Gastrocnemius medialis (tissue), 4 donors: ENCODE data around the gene ORMDL2. TPM values are rescaled to one million over a fixed set of nuclear protein-coding genes. Genes with fewer than 3 reads are reported as not detected.
"Not testable (repeated sequence)": the region's sequence is repeated elsewhere in the genome, so short reads cannot be mapped to it uniquely, and the experiment has no call there.

Source experiments
- ATAC-seq, 2 donors: fragments of 150-250 bp; one replicate each; pipeline ENCODE4 v1.9.1; 2016
- DNase-seq, 2 donors: peaks; one replicate each; pipeline ENCODE4 v3.0.0-alpha.2; 2019
- H3K27ac ChIP-seq, 4 donors: fragments of 200-600 bp; sonication (generic); 1 replicate in 1 of 4; 2 replicates in 3 of 4; pipeline ENCODE4 v1.5.1; 2016 to 2018; ENCODE audit warnings: mild to moderate bottlenecking in 2 of 4, moderate library complexity in 1 of 4
- H3K27me3 ChIP-seq, 3 donors: fragments of 200-600 bp; sonication (generic) in 2 of 3; 1 replicate in 1 of 3; 2 replicates in 2 of 3; pipeline versions ENCODE4 v1.5.1 to v1.6.0; 2016 to 2019; ENCODE audit warnings: mild to moderate bottlenecking in 1 of 3, moderate library complexity in 1 of 3
- H3K36me3 ChIP-seq, 2 donors: fragments of 200-600 bp; sonication (generic) in 1 of 2; one replicate each; pipeline ENCODE4 v1.5.1; 2017 to 2018
- H3K4me1 ChIP-seq, 2 donors: fragments of 200-600 bp; sonication (generic) in 1 of 2; one replicate each; pipeline ENCODE4 v1.5.1; 2016 to 2017; ENCODE audit warnings: mild to moderate bottlenecking in 2 of 2
- H3K4me3 ChIP-seq, 4 donors: fragments of 200-600 bp; sonication (generic) in 3 of 4; 1 replicate in 1 of 4; 2 replicates in 3 of 4; pipeline ENCODE4 v1.5.1; 2016 to 2019; ENCODE audit warnings: mild to moderate bottlenecking in 2 of 4
- H3K9me3 ChIP-seq, 3 donors: fragments of 200-600 bp; sonication (generic) in 2 of 3; 1 replicate in 1 of 3; 2 replicates in 2 of 3; pipeline ENCODE4 v1.5.1; 2016 to 2019
- POLR2A ChIP-seq, 2 donors: fragments of 450-650 bp; IDR thresholded peaks; one replicate each; pipeline ENCODE4 v1.6.1; 2017; ENCODE audit warnings: antibody characterized with exemption in 2 of 2, mild to moderate bottlenecking in 2 of 2, moderate library complexity in 2 of 2
- in situ Hi-C, 4 donors: fragments of 200-750 bp; cut with MboI; loops; one replicate each; pipeline versions ENCODE4 v1.15.0 to v1.8.0; 2017; ENCODE audit warnings: low sequenced_read_pairs in 4 of 4
- intact Hi-C: fragments of 100-400 bp; cut with DNase I; formaldehyde crosslinking; loops from one replicate; pipeline ENCODE4 v1.15.1; 2023; ENCODE audit warnings: low total_unique reads
- total RNA-seq, 4 donors: library from RNA; depleted of rRNA; stranded (reverse); fragments of >200 nt; gene quantifications; one replicate each; pipeline versions ENCODE4 v1.1.0 to v1.2.3, GENCODE V29; 2016
- TF ChIP-seq, protein P1 (sequence below), 5 experiments: fragments of 450-650 bp in 3 of 5; fragments of 200-600 bp in 2 of 5; sonication (generic) in 2 of 5; IDR thresholded peaks in 4 of 5; conservative IDR thresholded peaks in 1 of 5; 1 replicate in 4 of 5; 2 replicates in 1 of 5; pipeline ENCODE4 v1.5.1; 2016 to 2019; ENCODE audit warnings: antibody characterized with exemption in 5 of 5, mild to moderate bottlenecking in 3 of 5, moderate library complexity in 3 of 5

ORMDL2 gene
- total RNA-seq, 4 donors from 2014 or later = 6.6 to 23.1 (median 12.1) TPM

DNA sequence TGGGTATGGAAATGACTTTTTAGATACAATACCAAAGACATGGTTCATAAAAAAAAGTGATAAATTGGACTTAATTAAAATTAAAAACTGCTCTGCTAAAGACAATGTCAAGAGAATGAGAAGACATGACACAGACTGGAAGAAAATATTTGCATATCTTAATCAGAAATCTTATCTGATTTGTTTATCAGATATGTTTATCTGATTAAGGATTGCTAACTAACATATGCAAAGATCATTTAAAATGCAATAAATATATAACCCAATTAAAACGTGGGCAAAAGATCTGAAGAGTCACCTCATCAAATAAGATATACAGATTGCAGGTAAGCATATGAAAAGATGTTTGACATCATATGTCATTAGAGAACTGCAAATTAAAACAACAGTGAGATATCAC lies 34.9 kb downstream of the ORMDL2 start:
- Histone ChIP-seq H3K27ac (no peak overlapping the region), H3K36me3 (no peaks in the 10 kb centered on the region), H3K4me3 (no peak overlapping the region), H3K4me1 (no peaks in the 10 kb centered on the region), H3K27me3 (peaks cover 0 to 11% (median 6%) of the 10 kb centered on the region in 3 donors), H3K9me3 (no peaks in the 10 kb centered on the region)
- ATAC-seq (no peak), DNase-seq (no peak)
- intact Hi-C loops = no loop called here
- TF ChIP-seq, protein P1, sequence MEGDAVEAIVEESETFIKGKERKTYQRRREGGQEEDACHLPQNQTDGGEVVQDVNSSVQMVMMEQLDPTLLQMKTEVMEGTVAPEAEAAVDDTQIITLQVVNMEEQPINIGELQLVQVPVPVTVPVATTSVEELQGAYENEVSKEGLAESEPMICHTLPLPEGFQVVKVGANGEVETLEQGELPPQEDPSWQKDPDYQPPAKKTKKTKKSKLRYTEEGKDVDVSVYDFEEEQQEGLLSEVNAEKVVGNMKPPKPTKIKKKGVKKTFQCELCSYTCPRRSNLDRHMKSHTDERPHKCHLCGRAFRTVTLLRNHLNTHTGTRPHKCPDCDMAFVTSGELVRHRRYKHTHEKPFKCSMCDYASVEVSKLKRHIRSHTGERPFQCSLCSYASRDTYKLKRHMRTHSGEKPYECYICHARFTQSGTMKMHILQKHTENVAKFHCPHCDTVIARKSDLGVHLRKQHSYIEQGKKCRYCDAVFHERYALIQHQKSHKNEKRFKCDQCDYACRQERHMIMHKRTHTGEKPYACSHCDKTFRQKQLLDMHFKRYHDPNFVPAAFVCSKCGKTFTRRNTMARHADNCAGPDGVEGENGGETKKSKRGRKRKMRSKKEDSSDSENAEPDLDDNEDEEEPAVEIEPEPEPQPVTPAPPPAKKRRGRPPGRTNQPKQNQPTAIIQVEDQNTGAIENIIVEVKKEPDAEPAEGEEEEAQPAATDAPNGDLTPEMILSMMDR (IDR thresholded peaks at IDR 0.05 in 4 of 5, conservative IDR thresholded peaks at IDR 0.05 in 1 of 5) = no peak
- TF ChIP-seq POLR2A (IDR thresholded peaks at IDR 0.05) = no peak
- in situ Hi-C loops = no loop called here

DNA sequence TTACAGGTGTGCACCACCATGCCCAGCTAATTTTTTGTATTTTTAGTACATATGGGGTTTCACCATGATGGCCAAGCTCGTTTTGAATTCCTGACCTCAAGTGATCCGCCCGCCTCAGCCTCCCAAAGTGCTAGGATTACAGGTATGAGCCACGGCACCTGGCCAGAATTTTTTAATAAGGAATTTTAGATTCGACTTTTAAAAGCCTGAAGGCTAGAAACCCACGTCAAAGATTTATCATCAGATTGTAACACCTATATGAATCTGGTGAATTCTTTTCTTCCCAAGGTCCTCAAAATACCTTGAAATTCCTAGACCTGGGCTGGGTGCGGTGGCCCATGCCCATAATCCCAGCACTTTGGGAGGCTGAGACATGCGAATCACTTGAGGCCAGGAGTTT lies 43.6 kb downstream of the ORMDL2 start:
- Histone ChIP-seq H3K36me3 (no peaks in the 10 kb centered on the region), H3K27ac (no peak overlapping the region), H3K4me1 (no peaks in the 10 kb centered on the region), H3K9me3 (no peaks in the 10 kb centered on the region), H3K27me3 (no peaks in the 10 kb centered on the region), H3K4me3 (no peak overlapping the region)
- in situ Hi-C loops = no loop called here
- TF ChIP-seq, protein P1 (IDR thresholded peaks at IDR 0.05 in 4 of 5, conservative IDR thresholded peaks at IDR 0.05 in 1 of 5) = no peak
- TF ChIP-seq POLR2A (IDR thresholded peaks at IDR 0.05) = no peak
- ATAC-seq = no peak
- intact Hi-C loops = no loop called here
- DNase-seq = no peak

DNA sequence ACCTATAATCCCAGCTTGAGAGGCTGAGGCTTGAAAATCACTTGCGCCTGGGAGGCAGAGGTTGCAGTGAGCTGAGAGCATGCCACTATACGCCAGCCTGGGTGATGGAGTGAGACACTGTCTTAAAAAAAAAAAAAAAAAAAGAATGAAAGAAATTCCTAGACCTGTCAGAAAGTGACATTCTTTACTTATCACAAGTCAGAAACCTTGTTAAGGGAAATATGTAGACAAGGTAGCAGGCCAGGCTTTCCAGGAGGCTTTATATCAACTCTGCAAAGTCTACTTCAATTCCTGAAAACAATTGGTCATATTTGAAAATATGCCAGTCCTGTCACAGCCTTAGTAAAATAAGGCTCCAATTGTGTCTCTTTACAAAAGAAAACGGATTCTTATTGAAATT lies 44.0 kb downstream of the ORMDL2 start:
- ATAC-seq (no peak), DNase-seq (no peak)
- no peak for TF ChIP-seq POLR2A (IDR thresholded peaks at IDR 0.05)
- TF ChIP-seq, protein P1 (IDR thresholded peaks at IDR 0.05 in 4 of 5, conservative IDR thresholded peaks at IDR 0.05 in 1 of 5) = no peak
- in situ Hi-C loops = no loop called here
- Histone ChIP-seq H3K9me3 (no peaks in the 10 kb centered on the region), H3K36me3 (no peaks in the 10 kb centered on the region), H3K4me1 (no peaks in the 10 kb centered on the region), H3K27me3 (no peaks in the 10 kb centered on the region), H3K27ac (no peak overlapping the region), H3K4me3 (no peak overlapping the region)
- intact Hi-C loops = no loop called here

DNA sequence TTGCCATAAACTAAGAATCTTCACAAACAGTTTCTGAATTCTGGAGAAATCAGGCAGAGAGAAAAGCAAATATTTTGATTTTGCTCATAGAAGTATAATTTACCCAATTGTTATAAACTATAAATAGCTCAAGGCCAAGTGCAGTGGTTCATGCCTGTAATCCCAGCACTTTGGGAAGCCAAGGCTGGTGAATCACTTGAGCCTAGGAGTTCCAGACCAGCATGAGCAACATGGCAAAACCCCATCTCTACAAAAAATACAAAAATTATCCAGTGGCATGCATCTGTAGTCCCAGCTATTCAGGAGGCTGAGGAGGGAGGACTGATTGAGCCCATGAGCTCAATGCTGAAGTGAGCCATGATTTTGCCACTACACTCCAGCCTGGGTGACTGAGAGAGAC lies 44.4 kb downstream of the ORMDL2 start:
- ATAC-seq = no peak
- in situ Hi-C loops (no loop called here), intact Hi-C loops (no loop called here)
- TF ChIP-seq, protein P1 (IDR thresholded peaks at IDR 0.05 in 4 of 5, conservative IDR thresholded peaks at IDR 0.05 in 1 of 5) = no peak
- TF ChIP-seq POLR2A (IDR thresholded peaks at IDR 0.05) = no peak
- DNase-seq = no peak
- no peaks in the 10 kb centered on the region for H3K9me3 ChIP-seq
- H3K4me1 ChIP-seq = no peaks in the 10 kb centered on the region
- H3K27me3 ChIP-seq = no peaks in the 10 kb centered on the region
- H3K4me3 ChIP-seq = no peak overlapping the region
- no peak overlapping the region for H3K27ac ChIP-seq
- no peaks in the 10 kb centered on the region for H3K36me3 ChIP-seq

DNA sequence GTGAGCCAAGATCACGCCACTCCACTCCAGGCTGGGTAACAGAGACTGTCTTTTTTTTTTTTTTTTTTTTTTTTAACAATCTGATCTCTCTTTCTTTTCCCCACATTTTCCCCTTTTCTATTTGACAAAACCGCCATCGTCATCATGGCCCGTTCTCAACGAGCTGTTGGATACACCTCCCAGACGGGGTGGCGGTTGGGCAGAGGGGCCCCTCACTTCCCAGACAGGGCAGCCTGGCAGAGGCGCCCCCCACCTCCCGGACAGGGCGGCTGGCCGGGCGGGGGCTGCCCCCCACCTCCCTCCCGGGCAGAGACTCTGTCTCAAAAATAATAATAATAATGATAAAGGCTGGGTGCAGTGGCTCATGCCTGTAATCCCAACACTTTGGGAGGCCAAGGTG lies 45.1 kb downstream of the ORMDL2 start:
- H3K27ac ChIP-seq, H3K4me1 ChIP-seq, ATAC-seq, in situ Hi-C loops, H3K27me3 ChIP-seq, H3K36me3 ChIP-seq, H3K9me3 ChIP-seq, DNase-seq, intact Hi-C loops, H3K4me3 ChIP-seq: not testable (repeated sequence)
